Stomach (tissue), 19 donors: ENCODE results near the gene ZNF324B. TPM values are rescaled to one million over a fixed set of nuclear protein-coding genes. Genes with fewer than 3 reads are reported as not detected.
"Not testable (repeated sequence)": the region's sequence is repeated elsewhere in the genome, so short reads cannot be mapped to it uniquely, and the experiment has no call there.

ENCODE experiments used
- DNase-seq, 2 donors: peaks; one replicate each; pipeline versions ENCODE4 v3.0.0 to v3.0.0-alpha.2; 2013 to 2019
- H3K27ac ChIP-seq, 5 donors: fragments of 200-600 bp in 4 of 5; sonication (generic) in 4 of 5; one replicate each; pipeline ENCODE4 v1.5.1; 2013 to 2019; ENCODE audit warnings: mild to moderate bottlenecking in 1 of 5, moderate library complexity in 1 of 5
- H3K27me3 ChIP-seq, 3 donors: fragments of 200-600 bp; sonication (generic); one replicate each; pipeline ENCODE4 v1.5.1; 2017 to 2019; ENCODE audit warnings: mixed run types in 1 of 3
- H3K36me3 ChIP-seq, 4 donors: fragments of 200-600 bp; sonication (generic); 1 replicate in 3 of 4; 2 replicates in 1 of 4; pipeline ENCODE4 v1.5.1; 2016 to 2019
- H3K4me1 ChIP-seq, 4 donors: fragments of 200-600 bp; sonication (generic); one replicate each; pipeline ENCODE4 v1.5.1; 2016 to 2019
- H3K4me3 ChIP-seq, 4 donors: fragments of 200-600 bp; sonication (generic) in 3 of 4; one replicate each; pipeline ENCODE4 v1.5.1; 2016 to 2019; ENCODE audit warnings: mild to moderate bottlenecking in 1 of 4
- H3K9me3 ChIP-seq, 4 donors: fragments of 200-600 bp; sonication (generic); one replicate each; pipeline ENCODE4 v1.5.1; 2016 to 2019
- CTCF ChIP-seq, 7 experiments: fragments of 450-650 bp in 4 of 7; fragments of 200-600 bp in 3 of 7; sonication (generic) in 3 of 7; IDR thresholded peaks; one replicate each; pipeline ENCODE4 v1.5.1; 2016 to 2019; ENCODE audit warnings: antibody characterized with exemption in 7 of 7, control low read depth in 2 of 7, mild to moderate bottlenecking in 1 of 7
- EP300 ChIP-seq: sonication (generic); formaldehyde crosslinking; IDR thresholded peaks from one replicate; pipeline ENCODE4 v1.6.1; 2017; ENCODE audit warnings: antibody characterized with exemption
- POLR2A ChIP-seq, 4 donors: fragments of 450-650 bp; IDR thresholded peaks; one replicate each; pipeline ENCODE4 v1.6.1; 2016; ENCODE audit warnings: antibody characterized with exemption in 4 of 4, control low read depth in 2 of 4, mild to moderate bottlenecking in 1 of 4, moderate library complexity in 1 of 4
- POLR2AphosphoS5 ChIP-seq, 3 donors: sonication (generic); formaldehyde crosslinking; IDR thresholded peaks; one replicate each; pipeline ENCODE4 v1.6.1; 2016; ENCODE audit warnings: antibody characterized with exemption in 3 of 3
- WGBS, 5 donors: extraction: QIAGEN DNeasy Blood & Tissue Kit in 3 of 5; methylation state at CpG; one replicate each; pipeline versions ENCODE4 v1.1.5 to v1.1.7; 2013 to 2018; 5-methylcytosine and 5-hydroxymethylcytosine counted together
- intact Hi-C: fragments of 100-400 bp; cut with DNase I; formaldehyde crosslinking; loops from one replicate; pipeline ENCODE4 v1.15.1; 2023; ENCODE audit warnings: low total_unique reads
- long read RNA-seq, 10 donors: transcript quantifications; one replicate each; lab custom pipeline, GENCODE V29; 2026
- polyA plus RNA-seq, 3 donors: library from polyadenylated mRNA; stranded (reverse); fragments of 200-250 nt; gene quantifications; one replicate each; pipeline ENCODE4 v1.2.3, GENCODE V29; 2013
- total RNA-seq, 5 donors: library from RNA; depleted of rRNA; stranded (reverse); fragments of >200 nt; gene quantifications; one replicate each; pipeline versions ENCODE4 v1.1.0 to v1.2.3, GENCODE V29; 2014 to 2016
- donor health status: healthy with polysubstance abuse.
- donor health status: Bipolar disorder and iron deficiency.
- donor health status: healthy.

Gene ZNF324B
- 10 to 100 TPM in 1 of 5 donors, 1 to 10 TPM in 2, under 1 TPM in 1, not detected in 1; 0.58 to 12.6 (median 6.5) TPM for total RNA-seq
- 1 to 10 TPM; 1.6 to 2.3 (median 1.7) TPM for polyA plus RNA-seq
- long read RNA-seq, donor 1, partial matches to known transcripts, result 0 of 1 reads
- long read RNA-seq, donor 1, other reads (novel, unspliced or antisense), result 0 of 1 reads
- long read RNA-seq, donor 2, result 0 reads
- long read RNA-seq, donor 3, partial matches to known transcripts, result 0 of 1 reads
- long read RNA-seq, donor 3, other reads (novel, unspliced or antisense), result 0 of 1 reads
- long read RNA-seq, donor 4, result 0 reads
- long read RNA-seq, donor 5, result 0 reads
- long read RNA-seq, donor 6, partial matches to known transcripts, result 0 of 2 reads
- long read RNA-seq, donor 6, other reads (novel, unspliced or antisense), result 0 of 2 reads
- long read RNA-seq, donor 7, result 0 reads
- long read RNA-seq, donor 8, partial matches to known transcripts, result 0 of 1 reads
- long read RNA-seq, donor 8, other reads (novel, unspliced or antisense), result 0 of 1 reads
- long read RNA-seq, donor 9, result 0 reads
- long read RNA-seq, donor 10, result 0 reads

GRCh38 chr19:58451358-58452101, at the start of gene ZNF324B:
Gene ZNF324B (plus strand): TSS chr19:58451622. CDS start chr19:58453702, 2,080 bp downstream.
- WGBS, 5 donors, result 0% methylated on average over 10 to 79 of the region's 79 CpGs
- H3K27ac ChIP-seq, result peak within 1 kb of the TSS; percentile 68 to 87 (median 75)

GRCh38 chr19:58401840-58402421, 49.5 kb upstream of the ZNF324B start:
- Histone ChIP-seq H3K36me3 (no peaks in the 10 kb centered on the region), H3K27me3 (peaks cover 1 to 16% (median 3%) of the 10 kb centered on the region in 3 donors), H3K9me3 (no peaks in the 10 kb centered on the region), H3K27ac (peak overlapping the region in 3 of 5 donors; percentile 78 to 88 (median 87)), H3K4me1 (peaks cover 17 to 35% (median 25%) of the 10 kb centered on the region in 4 donors), H3K4me3 (peak overlapping the region; percentile 58 to 71 (median 60))
- DNase-seq, result peak in 1 of 2 donors; percentile 24
- WGBS, 5 donors, result 14 to 43% (median 24%) methylated on average over 14 to 23 of the region's 23 CpGs
- TF ChIP-seq CTCF (IDR thresholded peaks at IDR 0.05), result no peak
- TF ChIP-seq EP300, result no peak
- intact Hi-C loops, result no loop called here

More at GRCh38 chr19:58451358-58452101, at the start of gene ZNF324B:
- Histone ChIP-seq H3K4me3 (peak within 1 kb of the TSS; percentile 76 to 96 (median 93)), H3K27me3 (peaks cover 0 to 26% (median 0%) of the 10 kb centered on the region in 3 donors), H3K36me3 (peaks cover 8 to 30% (median 28%) of the 10 kb centered on the region in 4 donors), H3K4me1 (peaks cover 4 to 21% (median 15%) of the 10 kb centered on the region in 4 donors), H3K9me3 (peaks cover 0 to 9% (median 0%) of the 10 kb centered on the region in 4 donors)
- TF ChIP-seq POLR2A (IDR thresholded peaks at IDR 0.05) (no peak), POLR2AphosphoS5 (IDR thresholded peaks at IDR 0.05) (peak; percentile 61 to 89 (median 70))
- DNase-seq, result peak; percentile 97 to 99
- intact Hi-C loops, result no loop called here

GRCh38 chr19:58403920-58404478, 47.4 kb upstream of the ZNF324B start:
- H3K36me3 ChIP-seq, H3K4me3 ChIP-seq, intact Hi-C loops, H3K9me3 ChIP-seq, H3K27ac ChIP-seq, H3K27me3 ChIP-seq: not testable (repeated sequence)
- H3K4me1 ChIP-seq, result peaks cover 25 to 45% (median 37%) of the 10 kb centered on the region in 4 donors
- peak in 1 of 2 donors; percentile 34 for DNase-seq
- WGBS, 5 donors, result 57 to 75% (median 71%) methylated on average over 3 to 5 of the region's 5 CpGs

- peak overlapping the region; percentile 70 to 83 (median 78) for H3K4me3 ChIP-seq
- no peaks in the 10 kb centered on the region for H3K27me3 ChIP-seq
- TF ChIP-seq CTCF (IDR thresholded peaks at IDR 0.05) (peak in 2 of 7 experiments; percentile 11 to 13), EP300 (no peak), POLR2A (IDR thresholded peaks at IDR 0.05) (no peak), POLR2AphosphoS5 (IDR thresholded peaks at IDR 0.05) (no peak)
- H3K4me1 ChIP-seq, result peaks cover 10 to 35% (median 33%) of the 10 kb centered on the region in 4 donors
- H3K27ac ChIP-seq, result peak overlapping the region in 3 of 5 donors; percentile 91 to 92 (median 92)
- DNase-seq, result peak in 1 of 2 donors; percentile 36
- H3K9me3 ChIP-seq, result no peaks in the 10 kb centered on the region
- intact Hi-C loops, result no loop called here
- no peaks in the 10 kb centered on the region for H3K36me3 ChIP-seq
- WGBS, 5 donors, result 54 to 68% (median 67%) methylated on average over 10 of the region's 10 CpGs
These were observed 44.4 kb upstream of the ZNF324B start for GRCh38 chr19:58406818-58407657.
